Endothelial cell of umbilical vein (primary cell): ENCODE results near the gene HS3ST1. TPM values are rescaled to one million over a fixed set of nuclear protein-coding genes. Genes with fewer than 3 reads are reported as not detected.

ENCODE experiments used
- BruUV-seq: library from RNA; stranded (reverse); fragments of 400-500 nt; replicated peaks from 2 replicates; lab custom pipeline; 2021; lab: Mats Ljungman, UMichigan
- CTCF ChIA-PET: fragments of 300-600, 350-600 bp; sonication (Branson Sonifier 250); formaldehyde crosslinking; loops from one replicate; lab custom pipeline; 2021; ENCODE audit warnings: antibody characterized with exemption, inconsistent platforms; lab: Charles Lee
- POLR2A ChIA-PET: fragments of 300-600, 350-600 bp; sonication (Branson Sonifier 250); formaldehyde crosslinking; loops from one replicate; lab custom pipeline; 2021; ENCODE audit warnings: antibody characterized with exemption, inconsistent platforms; lab: Charles Lee
- DNase-seq: peaks from one replicate; pipeline ENCODE4 v3.0.0-alpha.2; 2011; ENCODE audit warnings: low read depth, low spot score
- FAIRE-seq: peaks from 2 replicates; lab custom pipeline; 2011; peaks lifted over from hg19 to GRCh38; lab: Jason Lieb, UNC
- H2AFZ ChIP-seq: 2 replicates; pipeline ENCODE4 v1.6.0; 2012; ENCODE audit warnings: low read depth, low read length, control low read depth, inconsistent platforms
- H3K27ac ChIP-seq: 2 replicates; pipeline ENCODE4 v1.5.1; 2011; ENCODE audit warnings: low read depth, mild to moderate bottlenecking, control low read depth, low read length, moderate library complexity; ENCODE audit not compliant: insufficient read depth
- H3K27me3 ChIP-seq, 2 experiments: 2 replicates each; pipeline versions ENCODE4 v1.6.0 to v1.6.1; 2011; ENCODE audit warnings: low read length in 2 of 2, mixed read lengths in 1 of 2; ENCODE audit not compliant: control insufficient read depth in 2 of 2, insufficient read depth in 2 of 2
- H3K36me3 ChIP-seq, 2 experiments: 2 replicates in 1 of 2; 3 replicates in 1 of 2; pipeline ENCODE4 v1.5.1; 2011; ENCODE audit warnings: low read length in 2 of 2, mild to moderate bottlenecking in 1 of 2, moderate library complexity in 1 of 2; ENCODE audit not compliant: control insufficient read depth in 2 of 2, insufficient read depth in 2 of 2; ENCODE audit errors: extremely low read depth in 1 of 2
- H3K4me1 ChIP-seq: 3 replicates; pipeline ENCODE4 v1.5.1; 2011; ENCODE audit warnings: mild to moderate bottlenecking, low read length; ENCODE audit not compliant: control insufficient read depth, insufficient read depth; ENCODE audit errors: extremely low read depth
- H3K4me2 ChIP-seq: 2 replicates; pipeline ENCODE4 v1.6.1; 2011; ENCODE audit warnings: low read length, control low read depth, mixed read lengths; ENCODE audit not compliant: insufficient read depth
- H3K4me3 ChIP-seq, 3 experiments: fragments of 200-600 bp in 1 of 3; sonication (generic), shearing (Covaris generic) in 1 of 3; replicated peaks in 1 of 3; 2 replicates each; pipeline ENCODE4 v1.5.1; 2011 to 2016; ENCODE audit warnings: control low read depth in 3 of 3, low read length in 3 of 3, mild to moderate bottlenecking in 2 of 3, inconsistent platforms in 1 of 3, low read depth in 1 of 3, moderate library complexity in 1 of 3; ENCODE audit not compliant: insufficient read depth in 1 of 3
- H3K79me2 ChIP-seq: 2 replicates; pipeline ENCODE4 v1.6.0; 2012; ENCODE audit warnings: low read length, inconsistent platforms; ENCODE audit not compliant: control insufficient read depth, insufficient read depth
- H3K9ac ChIP-seq: replicated peaks from 2 replicates; pipeline ENCODE3; 2011; ENCODE audit warnings: low read length, control low read depth; ENCODE audit not compliant: insufficient read depth; ENCODE audit errors: extremely low read depth
- H3K9me1 ChIP-seq: replicated peaks from 3 replicates; pipeline ENCODE4 v1.6.0; 2011; ENCODE audit warnings: mild to moderate bottlenecking, low read length; ENCODE audit not compliant: control insufficient read depth, insufficient read depth; ENCODE audit errors: extremely low read depth
- H3K9me3 ChIP-seq: replicated peaks from 2 replicates; pipeline ENCODE4 v1.5.1; 2012; ENCODE audit warnings: low read length, inconsistent platforms; ENCODE audit not compliant: control insufficient read depth, insufficient read depth
- H4K20me1 ChIP-seq: replicated peaks from 2 replicates; pipeline ENCODE3; 2011; ENCODE audit warnings: mild to moderate bottlenecking, low read length; ENCODE audit not compliant: control insufficient read depth, insufficient read depth; ENCODE audit errors: extremely low read depth
- CTCF ChIP-seq, 2 donors: IDR thresholded peaks; 1 replicate in 1 of 2; 2 replicates in 1 of 2; pipeline ENCODE4 v1.5.1; 2011; ENCODE audit warnings: low read length in 2 of 2, mild to moderate bottlenecking in 2 of 2, moderate library complexity in 2 of 2, control low read depth in 1 of 2, inconsistent platforms in 1 of 2, low read depth in 1 of 2; ENCODE audit not compliant: insufficient read depth in 1 of 2; ENCODE audit errors: extremely low read depth in 1 of 2
- EZH2 ChIP-seq: IDR thresholded peaks from 2 replicates; pipeline ENCODE4 v1.6.1; 2012; ENCODE audit warnings: borderline replicate concordance, low read depth, mild to moderate bottlenecking, moderate library complexity, low read length, inconsistent platforms; ENCODE audit not compliant: severe bottlenecking
- FOS ChIP-seq: IDR thresholded peaks from 2 replicates; pipeline ENCODE4 v1.6.1; 2011; ENCODE audit warnings: mild to moderate bottlenecking, low read length, moderate library complexity, borderline replicate concordance; ENCODE audit not compliant: insufficient read depth
- GATA2 ChIP-seq: IDR thresholded peaks from 2 replicates; pipeline ENCODE4 v1.7.0; 2011; ENCODE audit warnings: low read depth, mild to moderate bottlenecking, moderate library complexity, mixed read lengths, low read length; ENCODE audit not compliant: insufficient read length, insufficient read depth
- JUN ChIP-seq: IDR thresholded peaks from 2 replicates; pipeline ENCODE4 v1.6.1; 2011; ENCODE audit warnings: borderline replicate concordance, low read depth; ENCODE audit not compliant: insufficient read length, insufficient read depth
- MAX ChIP-seq: IDR thresholded peaks from 2 replicates; pipeline ENCODE4 v1.6.1; 2011; ENCODE audit not compliant: insufficient read depth, insufficient read length
- MYC ChIP-seq: IDR thresholded peaks from one replicate; pipeline ENCODE4 v1.6.1; 2011; ENCODE audit warnings: mild to moderate bottlenecking, low read depth, low read length
- POLR2A ChIP-seq: IDR thresholded peaks from 2 replicates; pipeline ENCODE4 v1.6.1; 2012; ENCODE audit warnings: low read depth, mild to moderate bottlenecking, control low read depth, low read length
- POLR2AphosphoS5 ChIP-seq: IDR thresholded peaks from 2 replicates; pipeline ENCODE4 v1.6.1; 2012; ENCODE audit warnings: low read depth, mild to moderate bottlenecking, control low read depth, low read length, moderate library complexity; ENCODE audit not compliant: insufficient read depth
- dilution Hi-C: fragments of 300-500 bp; cut with MboI; formaldehyde crosslinking; loops from one replicate; pipeline ENCODE4 v1.15.0; 2019; ENCODE audit warnings: low sequenced_read_pairs; ENCODE audit not compliant: extremely low pct_ligation_motif_present
- intact Hi-C: fragments of 100-400 bp; cut with micrococcal nuclease; formaldehyde crosslinking; loops from one replicate; pipeline ENCODE4 v1.10.0; 2022
- polyA plus RNA-seq, 4 experiments: library from polyadenylated mRNA; depleted of rRNA in 3 of 4; stranded (reverse) in 3 of 4; unstranded in 1 of 4; fragments of >200 nt; gene quantifications; 2 replicates each; pipeline versions ENCODE4 v1.2.1 to v1.2.3, GENCODE V29; 2011 to 2012; ENCODE audit warnings: missing spikeins in 1 of 4
- total RNA-seq: library from RNA; stranded (reverse); gene quantifications from 2 replicates; pipeline ENCODE4 v1.2.3, GENCODE V29; 2021

HS3ST1 gene
- total and polyA plus RNA-seq, 2 donors (not counting 3 experiments of a cell fraction or from before 2014, with no cell fraction given) = 0.14 to 1.3 TPM

DNA sequence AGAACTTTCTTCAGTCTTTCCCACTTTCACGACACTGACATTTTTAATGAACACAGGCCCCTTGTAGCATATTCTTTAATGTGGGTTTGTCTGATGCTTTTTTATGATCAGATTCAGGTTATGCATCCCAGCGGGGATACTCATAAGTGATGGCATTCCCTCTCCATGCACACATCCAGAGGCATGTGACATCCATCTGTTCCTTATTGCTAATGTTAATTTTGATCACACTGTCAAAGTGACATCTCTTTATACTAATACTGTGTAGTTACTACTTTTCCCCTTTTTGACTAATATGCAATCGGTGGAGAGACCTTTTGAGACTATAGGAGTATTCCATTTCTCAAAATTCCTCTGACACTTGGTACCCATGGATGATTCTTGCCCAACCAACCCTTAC, 43.8 kb upstream of the HS3ST1 start:
- no peaks in the 10 kb centered on the region for H3K9me3 ChIP-seq
- peaks cover 28% of the 10 kb centered on the region for H3K4me1 ChIP-seq
- H3K9ac ChIP-seq = no peak overlapping the region
- H2AFZ ChIP-seq = no peak overlapping the region
- no peaks in the 10 kb centered on the region for H3K27me3 ChIP-seq
- BruUV-seq = no TSS peak
- intact Hi-C loops (loop anchor here (5.0 kb wide), 1 partner anchor 55 kb away; no protein-coding TSS in a partner anchor), dilution Hi-C loops (no loop called here)
- ChIA-PET POLR2A (no interaction called here), CTCF (interaction anchor here (1.0 to 2.1 kb wide), 4 partner anchors 33 to 252 kb away, joined by 3 to 5 read pairs (median 4); no protein-coding TSS in a partner anchor)
- no peak for FAIRE-seq
- H3K27ac ChIP-seq = no peak overlapping the region
- no peak overlapping the region for H3K4me3 ChIP-seq
- no peaks in the 10 kb centered on the region for H4K20me1 ChIP-seq
- no peaks in the 10 kb centered on the region for H3K9me1 ChIP-seq
- no peaks in the 10 kb centered on the region for H3K36me3 ChIP-seq
- no peaks in the 10 kb centered on the region for H3K79me2 ChIP-seq
- no peak for DNase-seq
- no peak overlapping the region for H3K4me2 ChIP-seq
- TF ChIP-seq MYC (no peak), MAX (no peak), CTCF (IDR thresholded peaks at IDR 0.05; ENCODE audit: extremely low read depth in 1 of 2, insufficient read depth in 1 of 2, low read depth in 1 of 2, low read length in 2 of 2) (no peak), GATA2 (no peak), POLR2AphosphoS5 (no peak), JUN (no peak), POLR2A (no peak), FOS (no peak), EZH2 (no peak)
